NCI-H446 treated with DMSO at 0.1 percent for 48 hours (cell line): Measurements from ENCODE around the gene PRRC2B.
"Not testable (repeated sequence)": the region's sequence is repeated elsewhere in the genome, so short reads cannot be mapped to it uniquely, and the experiment has no call there.

ENCODE experiments used
- DNase-seq: peaks from one replicate; lab custom pipeline; 2025; lab: John Stamatoyannopoulos, UW

Gene PRRC2B

GRCh38 chr9:131393622-131394463, at the start of gene PRRC2B:
PRRC2B (plus strand) TSS chr9:131394086; CDS start chr9:131430145, 36,059 bp downstream.
- DNase-seq, result peak; percentile 49

DNA sequence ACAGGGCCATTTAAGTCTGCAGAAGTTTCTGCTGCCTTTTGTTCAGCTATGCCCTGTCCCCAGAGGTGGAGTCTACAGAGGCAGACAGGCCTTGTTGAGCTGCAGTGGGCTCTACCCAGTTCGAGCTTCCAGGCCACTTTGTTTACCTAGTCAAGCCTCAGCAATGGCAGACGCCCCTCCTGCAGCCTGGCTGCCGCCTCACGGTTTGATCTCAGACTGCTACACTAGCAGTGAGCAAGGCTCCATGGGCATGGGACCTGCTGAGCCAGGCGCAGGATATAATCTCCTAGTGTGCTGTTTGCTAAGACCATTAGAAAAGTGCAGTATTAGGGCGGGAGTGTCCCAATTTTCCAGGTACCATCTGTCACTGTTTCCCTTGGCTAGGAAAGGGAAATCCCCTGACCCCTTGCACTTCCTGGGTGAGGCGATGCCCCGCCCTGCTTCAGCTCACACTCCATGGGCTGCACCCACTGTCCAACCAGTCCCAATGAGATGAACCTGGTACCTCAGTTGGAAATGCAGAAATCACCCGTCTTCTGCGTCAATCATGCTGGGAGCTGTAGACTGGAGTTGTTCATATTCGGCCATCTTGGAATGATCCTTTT, 48.9 kb upstream of the PRRC2B start:
- DNase-seq, result not testable (repeated sequence)

DNA sequence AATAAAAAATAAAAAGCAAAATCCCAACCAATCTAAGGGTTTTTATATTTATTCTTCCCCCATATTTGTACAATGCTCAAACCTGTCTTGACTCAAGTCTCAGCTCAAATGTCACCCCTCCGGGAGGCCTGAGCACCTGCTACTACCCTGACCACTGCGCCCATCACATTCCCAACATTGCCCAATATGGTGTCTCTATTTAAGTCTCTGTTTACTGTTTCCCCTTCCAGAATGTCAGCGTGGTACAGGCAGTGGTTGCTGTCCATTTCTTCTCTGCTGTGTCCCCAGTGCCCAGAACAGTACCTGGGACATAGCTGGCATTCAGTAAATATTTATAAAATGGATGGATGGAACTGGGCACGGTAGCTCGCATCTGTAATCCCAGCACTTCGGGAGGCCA, 47.3 kb upstream of the PRRC2B start:
- no peak for DNase-seq

DNA sequence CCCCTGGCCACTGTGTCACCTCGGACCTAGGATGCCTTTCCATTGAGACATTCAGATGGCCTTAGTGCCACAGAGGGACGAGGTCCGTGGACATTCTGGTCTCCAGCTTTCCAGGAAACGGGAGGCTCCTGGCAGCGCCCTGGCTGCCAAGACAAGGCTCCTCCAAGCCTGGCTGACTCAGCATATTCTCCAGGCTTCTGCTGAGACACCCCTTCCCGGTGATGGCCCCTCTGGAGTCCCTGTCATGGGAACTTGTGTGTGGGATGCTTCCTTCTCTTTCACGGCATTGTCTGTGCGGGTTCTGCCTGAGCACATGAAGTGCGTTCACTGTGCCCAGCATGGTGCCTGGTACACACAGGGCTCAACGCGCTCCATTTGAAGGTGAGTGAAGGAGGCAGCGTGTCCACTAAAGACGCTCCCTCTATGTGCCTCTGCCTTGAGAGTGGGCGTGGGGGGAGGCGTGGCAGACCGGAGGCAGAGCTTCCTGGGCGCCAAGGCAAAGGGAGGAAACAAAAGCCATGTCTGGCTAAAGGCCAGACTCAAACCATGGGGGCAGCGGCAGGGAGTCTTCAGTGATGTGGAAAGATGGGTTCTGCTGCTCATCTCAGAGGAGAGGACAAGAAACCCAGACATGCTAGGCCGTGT, 46.4 kb upstream of the PRRC2B start:
- DNase-seq, result no peak

GRCh38 chr9:131348631-131349521, 45.0 kb upstream of the PRRC2B start:
- no peak for DNase-seq

DNA sequence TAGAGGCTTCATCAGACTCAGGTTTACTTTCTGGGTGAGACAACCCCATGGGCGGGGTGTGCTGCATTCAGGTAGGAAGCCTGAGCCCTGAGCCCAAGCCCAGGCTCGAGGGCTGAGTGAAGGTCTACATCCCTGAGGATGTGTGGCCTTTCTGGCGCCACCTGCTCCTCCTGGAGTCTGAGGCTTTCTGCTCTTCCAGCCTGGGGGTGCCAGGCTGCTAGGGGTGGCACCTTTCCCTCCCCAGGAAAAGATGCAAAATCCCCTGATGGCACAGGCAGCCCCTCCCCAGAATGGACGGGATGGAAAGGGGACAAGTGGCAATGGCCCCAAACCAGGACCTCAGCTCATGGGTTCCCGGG, 44.4 kb upstream of the PRRC2B start:
- DNase-seq, result no peak

GRCh38 chr9:131349881-131350563, 43.9 kb upstream of the PRRC2B start:
- peak; percentile 57 for DNase-seq

DNA sequence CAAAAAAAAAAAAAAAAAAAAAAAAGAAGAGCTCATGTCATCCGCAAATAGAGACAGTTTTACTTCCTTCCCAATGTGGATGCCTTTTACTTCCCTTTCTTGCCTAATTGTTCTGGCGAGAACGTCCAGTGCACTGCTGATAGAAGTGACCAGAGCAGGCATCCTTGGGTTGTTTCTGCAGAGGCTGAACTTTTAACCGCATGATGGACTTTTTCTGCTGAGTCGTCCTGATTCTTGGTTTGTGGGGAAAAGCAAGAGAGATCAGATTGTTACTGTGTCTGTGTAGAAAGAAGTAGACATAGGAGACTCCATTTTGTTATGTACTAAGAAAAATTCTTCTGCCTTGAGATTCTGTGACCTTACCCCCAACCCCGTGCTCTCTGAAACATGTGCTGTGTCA, 37.4 kb upstream of the PRRC2B start:
- not testable (repeated sequence) for DNase-seq

- DNase-seq, result no peak
These were observed 35.3 kb upstream of the PRRC2B start for GRCh38 chr9:131358556-131358955.

DNA sequence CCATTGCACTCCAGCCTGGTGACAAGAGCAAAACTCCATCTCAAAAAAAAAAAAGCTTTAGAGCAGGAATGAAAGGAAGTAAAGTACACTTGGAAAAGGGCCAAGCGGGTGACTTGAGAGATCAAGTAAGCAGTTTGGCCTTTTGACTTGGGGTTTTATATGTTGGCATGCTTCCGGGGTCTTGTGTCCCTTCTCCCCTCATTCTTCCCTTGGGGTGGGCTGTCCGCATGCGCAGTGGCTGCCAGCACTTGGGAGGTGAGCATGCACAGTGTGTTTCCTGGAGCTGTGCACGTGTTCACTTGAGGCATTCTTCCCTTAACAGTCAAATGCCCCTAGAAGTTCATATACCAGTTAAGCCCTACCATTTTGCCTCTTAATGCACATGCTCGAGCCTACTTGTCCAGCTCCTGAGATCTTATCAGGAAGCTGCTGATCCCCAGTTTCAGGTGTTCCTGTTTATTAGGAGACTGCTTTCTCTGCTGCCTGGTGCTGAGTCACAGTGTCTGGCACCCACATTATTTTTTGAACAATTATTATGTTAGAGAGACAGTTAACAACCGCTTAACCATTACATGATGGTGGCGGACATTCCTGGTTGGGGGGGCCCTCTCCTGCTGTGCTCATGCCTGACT, 32.6 kb upstream of the PRRC2B start:
- no peak for DNase-seq

DNA sequence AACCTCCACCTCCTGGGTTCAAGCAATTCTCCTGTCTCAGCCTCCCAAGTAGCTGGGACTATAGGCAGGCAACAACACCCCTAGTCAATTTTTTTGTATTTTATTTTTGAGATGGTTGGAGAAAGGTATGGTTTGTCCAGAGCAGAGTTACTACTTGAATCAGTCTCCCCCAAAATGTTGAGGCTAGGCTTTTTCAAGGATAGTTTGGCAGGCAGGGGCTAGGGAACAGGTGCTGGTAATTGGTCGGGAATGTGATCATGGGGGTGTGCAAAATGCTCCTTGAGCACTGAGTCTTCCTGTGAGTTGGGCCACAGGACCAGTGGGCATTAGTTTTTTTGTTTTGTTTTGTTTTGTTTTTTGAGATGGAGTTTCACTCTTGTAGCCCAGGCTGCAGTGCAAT, 28.3 kb upstream of the PRRC2B start:
- DNase-seq, result no peak

- DNase-seq, result no peak
These were observed 27.0 kb upstream of the PRRC2B start for GRCh38 chr9:131366761-131367401.

GRCh38 chr9:131367450-131367849, 26.4 kb upstream of the PRRC2B start:
- DNase-seq, result no peak

DNA sequence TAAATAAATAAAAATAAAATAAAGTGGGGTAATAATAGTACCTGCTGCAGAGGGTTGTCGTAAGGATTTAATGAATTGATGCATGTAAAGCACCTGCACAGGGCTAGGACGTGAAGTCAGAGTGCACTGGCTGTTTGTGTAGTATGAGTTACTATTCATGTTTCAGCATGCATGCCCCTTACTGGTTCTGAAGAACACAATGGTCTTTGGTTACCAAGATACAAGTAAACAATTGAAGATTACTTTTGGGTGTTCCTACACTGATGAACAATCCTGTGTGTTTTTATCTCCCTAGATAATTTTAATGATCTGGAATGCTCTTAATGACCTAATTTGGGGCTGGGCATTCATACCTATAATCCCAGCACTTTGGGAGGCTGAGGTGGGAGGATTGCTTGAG, 23.2 kb upstream of the PRRC2B start:
- no peak for DNase-seq

DNA sequence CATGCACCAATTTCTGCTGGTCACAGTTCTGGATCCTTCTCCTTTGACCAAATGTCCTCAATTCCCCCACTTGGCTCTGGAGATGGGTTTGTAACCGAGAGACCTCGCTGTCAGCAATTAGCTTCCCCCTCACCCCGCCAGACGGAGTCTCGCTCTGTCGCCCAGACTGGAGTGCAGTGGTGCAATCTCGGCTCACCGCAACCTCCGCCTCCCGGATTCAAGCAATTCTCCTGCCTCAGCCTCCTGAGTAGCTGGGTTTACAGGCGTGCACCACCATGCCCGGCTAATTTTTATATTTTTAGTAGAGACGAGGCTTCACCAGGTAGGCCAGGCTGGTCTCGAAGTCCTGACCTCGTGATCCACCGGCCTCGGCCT, 21.3 kb upstream of the PRRC2B start:
- not testable (repeated sequence) for DNase-seq

DNA sequence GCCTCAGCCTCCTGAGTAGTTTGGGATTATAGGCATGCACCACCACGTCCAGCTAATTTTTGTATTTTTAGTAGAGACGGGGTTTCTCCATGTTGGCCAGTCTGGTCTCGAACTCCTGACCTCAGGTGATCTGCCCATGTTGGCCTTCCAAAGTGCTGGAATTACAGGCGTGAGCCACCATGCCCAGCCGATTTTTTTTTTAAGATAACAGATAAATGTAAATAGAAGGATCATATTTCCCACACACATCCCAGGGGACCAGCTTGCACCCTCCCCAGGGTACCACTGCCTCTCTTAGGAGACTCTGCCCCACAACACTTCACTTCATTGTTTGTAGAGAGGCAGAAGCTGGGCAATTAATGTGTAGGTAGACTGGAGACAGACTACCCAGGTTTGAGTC, 19.2 kb upstream of the PRRC2B start:
- not testable (repeated sequence) for DNase-seq

- DNase-seq, result no peak
These were observed 14.8 kb upstream of the PRRC2B start for GRCh38 chr9:131379056-131379455.

- peak; percentile 44 for DNase-seq
These were observed 10.8 kb upstream of the PRRC2B start for GRCh38 chr9:131382850-131383729.

DNA sequence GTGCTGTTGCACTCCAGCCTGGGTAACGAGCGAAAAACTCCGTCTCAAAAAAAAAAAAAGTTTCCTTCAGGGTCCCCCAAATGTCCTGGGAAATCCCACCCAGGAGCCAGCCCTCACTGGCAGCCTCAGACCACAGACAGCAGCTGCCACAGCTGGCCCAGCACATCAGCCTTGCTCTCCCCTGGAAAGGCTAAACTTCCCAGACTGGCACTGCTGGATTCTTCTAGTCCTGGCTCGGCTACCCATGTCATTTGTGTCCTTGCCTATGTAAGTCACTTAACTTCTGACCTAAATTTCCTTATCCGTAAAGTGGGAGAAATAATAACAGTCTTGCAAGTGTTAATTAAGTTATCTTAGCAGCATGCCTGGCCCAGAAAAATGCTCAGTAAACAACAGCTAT, 8.6 kb upstream of the PRRC2B start:
- no peak for DNase-seq

DNA sequence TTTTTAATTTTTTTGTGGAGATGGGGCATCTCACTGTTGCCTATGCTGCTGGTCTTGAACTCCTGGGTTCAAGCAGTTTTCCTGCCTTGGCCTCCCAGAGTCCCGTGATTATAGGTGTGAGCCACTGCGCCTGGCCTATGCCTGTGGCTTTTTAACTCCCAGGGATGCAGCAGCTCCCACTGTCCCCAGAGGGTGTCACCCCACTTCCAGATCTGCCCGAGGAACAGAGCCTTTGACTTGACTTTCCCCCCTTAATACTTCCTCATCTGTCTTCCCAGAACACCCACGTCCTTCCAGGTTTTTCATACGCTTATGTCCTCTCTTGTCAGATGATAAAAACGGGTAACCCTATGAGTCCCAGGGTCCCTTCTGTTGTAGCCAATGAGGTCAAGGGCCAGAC, 7.6 kb upstream of the PRRC2B start:
- no peak for DNase-seq
